Measurements from ENCODE around the gene PSMB11.

DNA sequence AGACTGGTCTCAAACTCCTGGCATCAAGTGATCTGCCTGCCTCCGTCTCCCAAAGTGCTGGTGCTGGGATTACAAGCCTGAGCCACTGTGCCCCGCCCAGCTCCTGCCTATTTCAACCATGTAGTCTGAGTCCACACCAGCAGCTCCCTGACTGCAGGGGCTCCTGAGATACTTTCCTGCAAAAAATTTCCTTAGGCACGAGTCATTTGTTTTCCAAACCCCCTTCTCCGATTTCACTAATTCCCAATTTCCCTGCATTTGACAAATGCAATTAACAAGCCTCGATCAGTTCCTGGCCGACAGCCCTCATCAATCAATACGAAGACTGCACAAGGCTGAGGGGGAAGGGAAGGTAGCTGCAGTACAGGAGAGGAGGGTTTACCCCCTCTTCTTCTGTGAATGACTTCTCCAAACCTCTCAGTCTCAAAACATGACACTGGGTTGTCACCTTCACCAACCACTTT lies 17.4 kb upstream of the PSMB11 start:
- TF ChIP-seq EZH2phosphoT487 (IDR thresholded peaks at IDR 0.05; ENCODE audit: low read depth) (no peak), CTCF (IDR thresholded peaks at IDR 0.05; ENCODE audit: low read depth, low read length) (no peak)
